Fibroblast of the conjunctiva (primary cell): ENCODE results near the gene MYO15B.

Source experiments
- DNase-seq: peaks from one replicate; pipeline ENCODE4 v3.0.0-alpha.2; 2010; ENCODE audit warnings: low read depth

The MYO15B gene

DNA sequence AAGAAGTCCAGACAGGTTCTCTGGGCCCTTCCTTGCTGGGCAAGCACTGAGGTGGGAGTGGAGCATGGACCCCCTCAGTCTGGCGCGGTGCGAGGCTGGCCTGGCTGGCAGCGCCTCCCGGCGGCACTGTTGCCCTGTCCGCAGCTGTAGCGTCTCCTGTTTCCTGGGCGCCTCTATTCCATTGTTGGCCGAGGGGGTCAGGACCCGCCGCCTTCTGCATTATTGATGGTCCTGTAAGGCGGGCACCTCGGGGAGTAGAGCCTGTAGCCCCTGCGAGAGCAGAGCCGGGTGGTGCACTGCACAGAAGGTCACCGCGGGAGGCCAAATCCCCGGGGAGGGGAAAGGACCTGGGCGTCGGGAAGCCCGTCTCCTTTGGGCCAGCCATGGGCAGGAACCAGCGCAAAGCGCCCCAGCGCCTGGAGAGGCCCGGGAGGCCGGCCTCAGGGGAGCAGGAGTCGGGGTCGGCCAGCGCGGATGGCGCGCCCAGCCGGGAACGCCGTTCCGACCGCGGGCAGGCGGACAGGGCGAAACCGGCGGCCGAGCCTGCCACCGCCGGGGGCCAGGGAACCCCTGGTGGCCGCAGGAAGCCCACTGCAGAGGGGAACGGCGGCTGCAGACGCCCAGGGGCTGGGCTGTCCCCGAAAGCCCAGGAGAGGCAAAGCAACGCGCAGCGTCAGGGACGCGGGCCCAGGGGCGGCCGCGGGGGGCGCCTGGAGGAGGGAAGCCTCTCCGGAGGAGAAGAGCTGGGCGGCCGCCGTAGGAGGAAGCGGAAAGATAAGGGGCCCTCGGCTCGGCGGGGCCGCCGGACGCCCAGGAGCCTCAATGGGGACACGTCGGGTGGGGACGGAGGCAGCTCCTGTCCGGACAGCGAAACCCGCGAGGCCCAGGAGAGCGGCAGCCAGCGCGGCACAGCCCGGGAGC, at the start of gene MYO15B:
TSS of gene MYO15B (plus strand) at position 126 of the 921 bp plus-strand sequence. CDS start at position 384, 258 bp downstream.
- no peak for DNase-seq

DNA sequence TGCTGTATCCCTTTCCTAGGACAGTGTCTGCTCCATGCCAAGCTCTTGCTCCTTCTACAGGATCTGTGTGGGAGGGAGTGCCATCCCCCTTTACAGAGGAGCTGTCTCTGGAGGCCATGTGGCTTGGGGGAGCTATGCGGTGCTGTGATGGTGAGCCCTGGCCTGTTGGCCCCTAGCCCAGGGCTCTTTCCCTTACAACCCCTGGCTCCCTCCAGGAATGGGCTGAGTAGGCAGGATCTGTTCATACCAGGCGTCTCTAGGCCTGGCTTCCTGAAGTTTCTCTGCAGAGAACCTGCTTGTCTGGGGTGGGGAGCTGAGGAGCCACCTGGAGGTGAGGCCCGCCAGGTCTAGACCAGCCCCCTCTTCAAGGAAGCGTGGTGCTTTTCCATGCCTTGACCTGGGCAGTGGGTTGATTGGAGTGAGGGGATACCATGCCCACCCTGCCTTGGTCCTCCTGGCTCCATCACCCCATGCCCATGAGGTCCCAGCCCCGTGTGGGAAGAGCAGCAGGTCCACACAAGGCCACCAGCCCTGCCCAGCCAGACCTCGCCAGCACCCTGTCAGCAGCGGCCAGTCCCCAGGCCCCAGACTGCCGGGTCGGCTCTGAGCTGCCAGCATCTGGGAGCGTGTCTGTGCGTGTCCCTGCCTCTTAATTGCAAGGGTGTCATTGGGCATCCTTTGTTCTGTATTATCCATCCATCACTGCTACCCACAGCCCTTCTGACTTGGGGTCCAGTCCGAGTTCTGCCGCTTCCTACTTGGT, 47.5 kb upstream of the MYO15B start:
- no peak for DNase-seq

DNA sequence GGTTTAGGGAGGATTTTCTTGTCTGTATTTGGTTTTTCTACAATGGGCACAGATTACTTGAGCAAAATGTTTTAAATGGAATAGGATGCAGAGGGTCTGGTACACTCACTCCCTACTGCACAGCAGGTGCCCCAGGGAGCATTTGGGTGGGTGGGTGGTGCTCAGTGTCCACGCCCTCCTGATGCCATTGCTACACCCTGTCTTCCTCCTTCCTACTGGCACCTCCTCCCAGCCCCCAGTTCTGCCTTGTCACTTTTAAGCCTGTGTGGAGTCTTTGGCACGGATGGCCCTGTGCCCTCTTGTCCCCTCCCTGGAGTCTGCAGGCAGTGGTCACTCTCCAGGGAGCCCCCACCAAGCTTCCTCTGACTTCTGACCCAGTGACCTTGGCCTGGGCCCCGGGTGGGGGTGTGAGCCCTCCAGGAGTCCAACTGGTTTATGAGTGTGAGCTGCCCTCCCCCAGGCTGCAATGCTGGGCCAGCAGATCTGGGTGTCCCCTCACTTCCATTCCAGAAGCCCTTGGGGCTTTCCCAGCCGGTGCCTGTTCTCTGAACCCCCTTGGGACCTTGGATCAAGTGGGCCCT, 46.6 kb upstream of the MYO15B start:
- DNase-seq = no peak

DNA sequence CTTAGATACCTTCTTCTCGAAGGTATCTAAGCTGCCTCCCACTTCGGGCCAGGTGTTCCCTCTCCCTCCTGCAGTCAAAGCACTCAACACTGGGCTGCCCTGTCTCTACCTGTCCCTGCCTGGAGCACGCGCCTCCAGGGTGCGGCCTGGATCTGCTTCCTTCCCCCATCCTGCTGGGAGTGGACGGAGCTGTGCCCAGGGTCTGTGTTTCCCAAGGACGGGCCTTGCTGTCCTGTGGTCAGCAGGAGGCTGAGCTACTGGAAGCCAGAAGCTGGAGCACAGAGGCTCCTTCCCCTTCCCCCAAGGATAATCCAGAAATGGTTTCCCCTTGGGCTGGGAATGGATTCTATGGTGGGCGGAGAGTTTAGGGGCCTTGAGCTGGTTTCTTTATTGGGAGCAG, 45.4 kb upstream of the MYO15B start:
- no peak for DNase-seq

DNA sequence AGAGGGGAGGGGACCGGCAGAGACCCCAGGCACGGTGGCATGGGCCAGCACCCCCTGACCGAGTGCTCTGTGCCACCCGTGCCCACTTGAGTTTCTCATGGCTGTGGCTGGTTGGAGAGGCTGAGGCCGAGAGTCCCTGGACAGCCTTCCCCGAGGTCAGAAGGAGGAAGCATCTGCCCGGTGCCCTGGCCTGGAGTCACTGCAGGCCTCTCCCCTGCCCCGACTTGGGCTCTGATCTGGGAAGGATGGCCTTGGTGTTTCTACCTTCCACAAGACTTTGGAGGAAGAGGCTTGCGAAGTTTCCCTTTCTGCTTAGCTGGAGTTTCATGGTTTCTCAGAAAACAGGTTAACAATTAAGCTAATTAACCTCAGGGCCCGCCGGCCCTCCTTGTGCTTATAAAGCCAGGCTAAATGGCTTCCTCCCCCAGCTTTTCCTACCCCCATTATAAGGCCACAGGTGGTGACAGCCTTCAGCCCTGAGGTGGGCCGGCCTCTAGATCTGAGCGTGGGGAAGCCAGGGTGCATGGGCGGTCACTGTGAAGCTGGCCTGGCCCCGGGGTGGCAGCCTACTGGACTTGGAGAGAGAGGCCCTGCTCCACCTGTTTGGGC, 44.8 kb upstream of the MYO15B start:
- DNase-seq = no peak

DNA sequence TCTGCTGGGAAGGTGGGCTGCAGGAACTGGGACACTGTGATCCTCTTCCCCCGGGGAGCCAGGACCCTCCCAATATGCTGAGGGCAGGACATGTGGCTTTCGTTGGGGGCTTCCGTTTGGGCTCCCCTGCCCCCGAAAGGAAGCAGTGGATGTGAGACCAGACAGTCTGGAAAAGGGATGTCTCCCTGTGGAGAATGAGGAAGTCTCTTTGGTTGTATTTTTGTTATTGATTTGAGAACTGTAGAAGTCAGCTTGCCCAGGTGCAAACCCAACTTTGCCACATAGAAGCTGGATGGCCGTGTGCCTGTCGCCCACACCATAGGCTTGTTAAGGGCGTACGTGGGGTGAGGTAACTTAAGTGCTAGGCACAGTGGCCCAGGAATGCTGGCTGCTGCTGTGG, 43.4 kb upstream of the MYO15B start:
- DNase-seq = no peak

DNA sequence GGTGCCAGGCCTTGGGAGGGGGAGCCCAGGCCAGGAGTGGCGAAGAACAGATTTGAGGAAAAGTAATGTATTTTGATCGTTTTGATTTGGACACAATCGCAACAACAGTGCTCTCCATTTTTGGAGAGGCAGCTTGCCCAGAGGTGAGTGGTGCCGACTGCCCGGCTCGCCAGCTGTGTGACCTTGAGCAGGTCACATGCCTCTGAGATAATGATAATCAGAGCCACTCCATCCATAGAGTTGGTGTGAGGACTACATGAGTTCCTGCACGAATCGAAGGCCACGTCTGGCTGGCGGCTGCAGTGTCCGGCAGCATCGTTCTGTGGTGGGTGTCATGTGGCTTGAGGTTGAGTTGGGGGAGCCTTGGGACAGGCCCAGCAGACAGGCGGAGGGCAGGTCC, 41.4 kb upstream of the MYO15B start:
- no peak for DNase-seq

DNA sequence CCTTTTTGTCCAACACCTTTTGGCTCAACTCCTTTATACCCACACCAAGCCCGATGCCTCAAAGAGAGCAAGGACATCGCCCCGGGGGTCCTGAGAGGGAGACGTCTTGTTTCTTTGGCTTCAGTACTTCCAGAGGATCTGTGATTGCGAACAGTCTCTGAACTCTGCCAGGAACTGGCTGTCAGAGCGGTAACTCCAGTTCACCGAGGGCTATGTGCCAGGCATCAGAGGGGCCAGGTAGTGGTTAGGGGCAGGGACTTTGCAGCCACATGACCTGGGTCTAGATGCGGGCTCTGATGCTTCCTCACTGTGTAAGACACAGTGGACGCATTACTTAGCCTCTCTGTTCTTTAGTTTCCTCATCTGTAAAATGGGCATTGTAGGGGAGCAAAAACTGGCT, 40.5 kb upstream of the MYO15B start:
- no peak for DNase-seq

DNA sequence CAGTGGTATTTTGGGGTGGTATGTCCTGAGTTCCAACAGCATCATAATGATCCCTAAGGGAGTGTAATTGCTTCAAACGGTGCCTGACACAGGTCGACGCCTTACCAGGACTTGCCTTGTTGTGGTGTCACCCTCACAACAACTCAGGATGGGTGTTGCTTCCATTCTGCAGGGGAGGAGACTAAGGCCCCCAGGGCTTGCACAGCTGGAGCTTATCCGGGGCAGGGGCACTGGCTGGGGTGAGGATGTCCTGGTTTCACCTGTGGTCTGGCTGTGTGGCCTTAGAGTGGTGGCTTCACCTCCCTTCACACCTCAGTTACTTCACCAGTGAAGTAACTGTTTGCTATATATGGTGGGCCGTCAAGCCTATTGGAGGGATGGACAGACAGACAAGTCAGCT, 38.8 kb upstream of the MYO15B start:
- no peak for DNase-seq

DNA sequence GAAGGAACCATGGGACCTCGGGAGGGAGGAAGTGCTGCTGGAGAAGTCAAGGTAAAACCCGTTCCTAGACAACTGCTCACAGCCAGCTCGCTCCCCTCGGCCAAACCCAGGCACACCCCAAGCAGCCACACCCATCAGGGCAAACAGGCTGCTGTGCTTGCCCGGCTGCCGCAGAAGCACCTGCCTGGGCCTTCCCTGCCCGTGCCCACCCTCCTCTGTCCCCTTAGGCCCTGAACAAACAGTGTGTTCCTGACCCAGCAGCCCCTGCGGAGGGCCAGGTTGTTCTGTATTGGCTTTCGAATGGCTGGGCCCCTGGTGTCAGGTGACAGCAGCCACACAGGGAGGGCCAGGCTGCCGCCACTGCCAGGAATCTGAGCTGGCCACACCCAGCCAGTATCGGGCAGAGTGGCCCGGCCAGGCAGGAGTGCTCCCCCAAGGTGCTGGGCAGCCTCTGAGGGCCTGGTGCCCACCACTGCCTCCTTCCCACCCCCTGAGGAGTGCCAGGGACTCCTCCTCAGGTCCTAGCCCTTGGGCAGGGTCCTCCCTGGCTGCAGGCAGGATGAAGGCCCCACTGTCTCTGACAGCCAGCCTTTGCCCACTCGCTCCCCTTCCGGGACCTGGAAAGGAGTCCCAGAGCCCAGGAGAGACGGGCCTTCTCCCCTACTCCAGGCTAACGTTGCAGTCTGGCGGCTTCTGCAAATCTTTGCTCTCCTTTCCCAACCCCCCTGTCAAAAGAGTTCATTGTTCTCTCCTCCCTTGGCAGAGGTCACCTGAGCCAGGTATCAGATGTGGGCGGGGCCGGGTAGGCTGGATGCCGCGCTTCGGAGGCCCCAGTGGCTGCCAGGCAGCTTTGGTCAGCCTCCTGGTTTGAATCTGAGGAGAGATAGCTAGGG, 38.1 kb upstream of the MYO15B start:
- DNase-seq = no peak

DNA sequence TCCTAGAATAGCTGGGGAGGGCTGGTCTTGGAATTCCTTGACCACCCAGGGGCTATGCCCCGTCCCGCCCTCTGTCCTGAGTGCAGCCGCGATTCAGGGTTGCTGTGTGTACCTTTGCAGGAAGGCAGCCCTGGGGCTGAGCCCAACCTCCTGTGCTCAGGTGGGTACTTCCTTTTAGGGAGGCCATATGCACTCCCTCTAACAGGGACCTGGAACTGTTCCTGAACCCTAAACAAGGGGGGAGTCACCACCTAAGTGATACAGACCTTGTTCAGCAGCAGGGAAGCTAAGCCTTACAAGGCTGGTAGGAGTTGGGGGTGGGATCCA, 37.5 kb upstream of the MYO15B start:
- no peak for DNase-seq

DNA sequence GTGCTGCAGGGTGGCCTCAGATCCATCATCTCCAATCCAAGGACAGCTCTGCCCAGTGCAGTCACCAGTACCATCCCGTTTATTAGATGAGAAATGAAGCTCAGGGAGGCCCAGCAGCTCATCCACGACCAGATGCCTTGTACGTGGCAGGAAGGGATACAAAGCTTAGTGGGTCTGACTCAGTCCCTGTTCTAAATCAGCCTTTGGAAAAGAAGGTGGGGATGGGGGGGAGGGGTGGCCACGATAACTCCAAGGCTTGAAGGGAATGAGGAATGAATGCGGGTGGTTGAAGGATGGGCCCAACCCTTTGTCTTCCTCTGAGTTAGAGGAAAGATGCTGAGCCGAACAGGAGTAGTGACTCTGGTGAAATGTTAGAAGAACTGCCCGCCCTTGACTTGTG, 36.3 kb upstream of the MYO15B start:
- DNase-seq = no peak

DNA sequence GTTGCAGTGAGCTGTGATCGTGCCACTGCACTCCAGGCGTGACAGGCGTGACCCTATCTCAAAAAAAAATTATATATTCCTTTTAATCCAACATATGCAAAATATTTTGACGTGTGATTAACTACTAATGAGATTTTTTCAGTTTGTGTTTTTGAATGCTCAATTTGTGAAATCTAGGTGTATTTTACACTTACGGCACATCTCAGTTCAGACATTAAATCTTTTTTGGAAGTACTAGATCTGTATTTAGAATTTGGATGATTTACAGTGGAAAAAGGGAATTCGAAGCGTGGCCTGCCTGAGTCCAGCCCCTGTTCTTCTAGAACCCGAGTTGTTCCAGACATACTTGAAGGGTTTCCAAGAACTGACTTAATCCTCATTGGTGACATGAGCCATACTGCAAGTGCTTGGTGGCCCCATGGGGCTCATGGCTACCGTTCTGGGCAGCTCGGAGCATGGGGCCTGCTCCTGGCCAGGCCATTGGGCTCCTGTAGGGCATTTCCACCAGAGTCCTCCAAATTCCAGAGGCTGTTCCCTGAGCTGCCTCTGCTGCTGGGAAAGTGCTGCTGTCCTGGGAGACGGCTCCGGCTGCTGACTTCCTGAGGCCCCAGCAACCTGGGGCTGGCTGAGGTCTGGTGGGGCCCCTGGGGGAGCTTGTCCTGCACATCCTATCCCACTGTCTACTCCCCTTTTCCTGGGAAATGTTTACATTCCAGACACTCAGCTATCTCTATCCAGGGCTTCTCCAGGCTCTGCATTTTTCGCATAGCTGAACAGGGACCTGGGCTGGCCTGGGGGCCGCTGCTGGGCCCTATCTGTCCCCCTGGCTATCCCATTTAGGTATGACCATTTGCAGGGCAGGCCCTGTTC, 34.9 kb upstream of the MYO15B start:
- DNase-seq = no peak

DNA sequence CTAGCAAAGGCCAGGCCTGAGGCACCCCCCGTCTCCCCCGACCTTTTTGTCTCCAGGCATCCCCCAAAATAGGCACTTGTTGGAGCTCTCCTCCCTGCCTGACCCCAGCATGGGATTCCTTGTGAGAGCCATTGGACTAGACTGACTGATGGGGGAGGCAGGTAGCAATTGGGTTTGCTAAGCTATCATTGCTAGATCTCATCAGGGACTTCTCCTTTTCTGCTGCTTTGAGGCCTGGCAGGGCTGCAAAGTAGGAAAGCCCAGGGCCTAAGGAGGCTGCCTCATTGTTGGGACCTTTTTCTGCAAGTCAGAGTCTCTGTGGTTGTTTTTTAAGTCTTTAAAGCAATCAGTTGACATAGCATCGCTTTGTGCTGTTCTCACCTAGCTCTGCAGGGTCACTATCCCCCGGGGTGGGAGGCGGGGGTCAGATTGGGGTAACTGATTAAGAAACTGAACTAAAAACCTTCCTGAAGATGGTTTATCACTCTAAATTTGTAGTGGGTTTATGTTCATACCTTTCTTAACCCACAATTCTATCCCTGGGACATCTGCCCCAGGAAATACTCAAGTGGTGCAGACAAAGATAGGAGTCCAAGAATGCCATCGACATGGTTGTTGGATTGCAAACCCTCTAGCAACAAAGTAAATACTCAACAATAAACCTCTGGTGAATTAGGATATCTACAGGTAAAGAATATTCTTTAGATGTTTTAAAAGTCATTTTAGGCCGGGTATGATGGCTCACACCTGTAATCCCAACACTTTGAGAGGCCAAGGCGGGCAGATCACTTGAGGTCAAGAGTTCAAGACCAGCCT, 34.1 kb upstream of the MYO15B start:
- no peak for DNase-seq

DNA sequence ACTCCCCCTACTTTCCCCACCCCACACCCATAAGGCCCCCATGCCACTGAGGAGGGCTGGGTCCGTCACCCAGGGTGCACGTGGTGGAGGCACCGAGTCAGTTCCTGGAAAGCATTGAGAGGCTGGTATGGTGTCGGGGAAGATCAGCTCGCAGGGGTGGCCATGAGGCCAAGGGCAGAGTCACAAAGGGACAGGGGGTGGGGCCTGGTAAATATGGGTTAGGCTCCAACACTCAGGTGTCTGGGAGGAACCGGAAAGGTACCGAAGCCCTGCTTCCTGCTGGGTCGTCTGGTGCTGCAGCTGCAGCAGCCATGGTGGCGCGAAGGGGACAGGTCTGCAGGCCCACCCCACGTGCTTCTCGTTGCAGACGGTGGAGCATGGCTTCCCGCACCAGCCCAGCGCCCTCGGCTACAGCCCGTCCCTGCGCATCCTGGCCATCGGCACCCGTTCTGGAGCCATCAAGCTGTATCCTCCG, 31.9 kb upstream of the MYO15B start:
- DNase-seq = no peak

DNA sequence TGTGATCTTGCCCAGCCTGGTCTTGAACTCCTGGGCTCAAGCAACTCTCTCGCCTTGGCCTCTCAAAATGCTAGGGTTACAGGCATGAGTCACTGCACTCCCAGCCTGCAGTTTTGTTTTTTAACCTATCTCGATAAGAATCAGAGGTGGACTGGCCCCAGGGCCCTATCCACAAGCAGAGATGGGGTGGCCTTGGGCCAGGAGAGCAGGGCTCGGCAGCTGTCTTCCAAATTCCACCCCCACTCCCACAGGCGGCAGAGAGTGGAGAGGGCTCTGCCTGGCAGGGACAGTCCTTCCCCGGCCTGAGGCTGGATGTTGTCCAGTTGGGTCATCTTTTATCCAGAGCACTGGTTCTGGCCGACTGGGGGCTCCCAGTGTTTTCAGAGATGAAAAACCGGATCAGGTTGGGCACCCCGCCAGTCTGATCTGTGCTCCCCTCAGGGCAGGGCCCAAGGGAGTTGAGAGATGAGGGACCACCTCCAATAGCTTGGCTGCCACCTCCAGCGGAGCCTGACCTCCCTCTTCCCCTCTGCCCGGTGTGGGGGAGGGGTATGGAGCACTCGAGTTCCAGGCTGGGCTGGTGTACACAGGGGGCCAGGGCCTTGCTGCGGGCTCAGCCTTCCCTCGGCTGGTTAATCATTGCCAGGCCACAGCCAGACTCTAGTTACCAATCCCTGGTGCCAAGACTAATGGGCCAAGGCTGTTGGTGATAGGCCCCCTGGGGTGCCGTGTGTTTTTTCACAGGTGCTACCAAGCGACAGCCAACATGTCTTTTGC, 30.3 kb upstream of the MYO15B start:
- peak; percentile 40 for DNase-seq

DNA sequence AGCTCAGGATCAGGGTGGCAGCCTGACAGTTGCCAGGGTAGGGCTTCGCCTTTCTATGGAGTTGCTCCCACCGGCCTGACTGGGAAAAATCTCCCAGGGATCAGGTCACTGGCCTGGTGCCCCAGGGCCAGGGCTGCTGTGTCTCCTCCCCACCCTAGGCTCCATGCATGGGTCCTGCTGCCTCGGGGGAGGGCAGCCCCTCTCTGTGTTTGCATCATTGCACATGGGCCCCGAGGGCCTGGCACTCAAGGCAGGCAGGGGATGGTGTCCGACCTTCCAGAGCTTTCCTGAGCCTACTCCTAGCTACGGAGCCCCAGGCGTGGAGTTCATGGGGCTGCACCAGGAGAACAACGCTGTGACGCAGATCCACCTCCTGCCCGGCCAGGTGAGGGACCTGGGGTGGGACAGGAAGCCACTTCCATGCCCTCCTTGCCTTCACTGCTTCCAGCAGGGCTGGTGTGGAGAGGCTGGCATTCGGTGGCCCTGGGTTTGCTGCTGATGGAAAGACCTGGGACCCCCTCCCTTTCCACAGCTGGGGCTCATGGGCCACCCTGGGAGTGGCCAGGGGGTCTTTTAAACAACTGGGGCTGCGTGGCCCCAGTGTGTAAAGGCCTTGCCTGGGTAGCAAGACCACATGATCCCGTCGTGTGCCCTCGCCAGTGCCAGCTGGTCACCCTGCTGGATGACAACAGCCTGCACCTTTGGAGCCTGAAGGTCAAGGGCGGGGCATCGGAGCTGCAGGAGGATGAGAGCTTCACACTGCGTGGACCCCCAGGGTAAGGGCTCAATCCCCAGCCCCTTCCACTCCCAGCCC, 29.5 kb upstream of the MYO15B start:
- DNase-seq = no peak
